Osteoblast (primary cell): ENCODE data around the gene LRFN3. TPM values are rescaled to one million over a fixed set of nuclear protein-coding genes. Genes with fewer than 3 reads are reported as not detected.

Experiments
- DNase-seq: peaks from one replicate; pipeline ENCODE4 v3.0.0; 2011; ENCODE audit warnings: low spot score, mixed read lengths; ENCODE audit not compliant: insufficient read length; ENCODE audit errors: missing footprints
- H2AFZ ChIP-seq: 2 replicates; pipeline ENCODE4 v1.6.0; 2011; ENCODE audit warnings: mild to moderate bottlenecking, low read length
- H3K27ac ChIP-seq: 2 replicates; pipeline ENCODE4 v1.5.1; 2011; ENCODE audit warnings: mild to moderate bottlenecking, low read depth, low read length, moderate library complexity
- H3K27me3 ChIP-seq: 2 replicates; pipeline ENCODE4 v1.6.0; 2012; ENCODE audit warnings: mild to moderate bottlenecking, control low read depth, inconsistent platforms, low read length, moderate library complexity; ENCODE audit not compliant: insufficient read depth
- H3K36me3 ChIP-seq: 2 replicates; pipeline ENCODE4 v1.5.1; 2011; ENCODE audit warnings: mild to moderate bottlenecking, low read length, control low read depth, moderate library complexity; ENCODE audit not compliant: insufficient read depth
- H3K4me1 ChIP-seq: 2 replicates; pipeline ENCODE4 v1.5.1; 2011; ENCODE audit warnings: mild to moderate bottlenecking, low read length, control low read depth, moderate library complexity; ENCODE audit not compliant: insufficient read depth
- H3K4me2 ChIP-seq: 2 replicates; pipeline ENCODE4 v1.6.0; 2011; ENCODE audit warnings: mild to moderate bottlenecking, low read length; ENCODE audit not compliant: insufficient read depth
- H3K4me3 ChIP-seq: fragments of 200-600 bp; sonication (generic); 3 replicates; pipeline ENCODE4 v1.5.1; 2012; ENCODE audit warnings: mild to moderate bottlenecking, low read length, inconsistent platforms; ENCODE audit not compliant: insufficient read depth
- H3K79me2 ChIP-seq: 2 replicates; pipeline ENCODE4 v1.6.0; 2012; ENCODE audit warnings: mild to moderate bottlenecking, low read length, control low read depth, inconsistent platforms; ENCODE audit not compliant: insufficient read depth
- H3K9me3 ChIP-seq: 2 replicates; pipeline ENCODE4 v1.5.1; 2011; ENCODE audit warnings: low read depth, low read length, control low read depth
- H4K20me1 ChIP-seq: 2 replicates; pipeline ENCODE4 v1.6.0; 2012; ENCODE audit warnings: mild to moderate bottlenecking, low read length, control low read depth; ENCODE audit not compliant: insufficient read depth
- CTCF ChIP-seq: IDR thresholded peaks from 2 replicates; pipeline ENCODE4 v1.5.1; 2011; ENCODE audit warnings: mild to moderate bottlenecking, low read depth, low read length, moderate library complexity; ENCODE audit errors: extremely low read depth
- total RNA-seq: library from RNA; depleted of rRNA; stranded (reverse); fragments of >200 nt; gene quantifications from 2 replicates; pipeline ENCODE4 v1.2.3, GENCODE V29; 2012

LRFN3 gene
- total RNA-seq, 1 donor = 6.9 TPM

GRCh38 chr19:35939307-35940077 lies 3.3 kb downstream of the LRFN3 start:
- H3K27ac ChIP-seq = no peak overlapping the region
- H3K79me2 ChIP-seq = no peaks in the 10 kb centered on the region
- DNase-seq = peak; percentile 69
- H3K4me2 ChIP-seq = no peak overlapping the region
- no peaks in the 10 kb centered on the region for H3K36me3 ChIP-seq
- H4K20me1 ChIP-seq = peaks cover 21% of the 10 kb centered on the region
- H3K4me3 ChIP-seq = no peak overlapping the region
- no peaks in the 10 kb centered on the region for H3K9me3 ChIP-seq
- H3K4me1 ChIP-seq = peaks cover 22% of the 10 kb centered on the region
- no peaks in the 10 kb centered on the region for H3K27me3 ChIP-seq
- TF ChIP-seq CTCF = no peak
- H2AFZ ChIP-seq = no peak overlapping the region

GRCh38 chr19:35940078-35940775 lies 4.1 kb downstream of the LRFN3 start:
- TF ChIP-seq CTCF = no peak
- Histone ChIP-seq H3K36me3 (no peaks in the 10 kb centered on the region), H3K4me2 (no peak overlapping the region), H3K79me2 (no peaks in the 10 kb centered on the region), H4K20me1 (peaks cover 21% of the 10 kb centered on the region), H3K27ac (no peak overlapping the region), H3K9me3 (no peaks in the 10 kb centered on the region), H2AFZ (no peak overlapping the region), H3K4me1 (peaks cover 22% of the 10 kb centered on the region), H3K27me3 (no peaks in the 10 kb centered on the region), H3K4me3 (no peak overlapping the region)
- peak; percentile 41 for DNase-seq

- no peak overlapping the region for H2AFZ ChIP-seq
- H3K27ac ChIP-seq = no peak overlapping the region
- peak; percentile 71 for DNase-seq
- H3K4me3 ChIP-seq = no peak overlapping the region
- H3K4me2 ChIP-seq = no peak overlapping the region
- no peaks in the 10 kb centered on the region for H3K79me2 ChIP-seq
- no peaks in the 10 kb centered on the region for H3K9me3 ChIP-seq
- peaks cover 25% of the 10 kb centered on the region for H4K20me1 ChIP-seq
- TF ChIP-seq CTCF = no peak
- peaks cover 17% of the 10 kb centered on the region for H3K4me1 ChIP-seq
- no peaks in the 10 kb centered on the region for H3K36me3 ChIP-seq
- H3K27me3 ChIP-seq = no peaks in the 10 kb centered on the region
These were observed 4.7 kb downstream of the LRFN3 start for GRCh38 chr19:35940839-35941238.

- no peak for TF ChIP-seq CTCF
- Histone ChIP-seq H3K36me3 (no peaks in the 10 kb centered on the region), H3K9me3 (no peaks in the 10 kb centered on the region), H3K4me1 (peaks cover 8% of the 10 kb centered on the region), H3K79me2 (no peaks in the 10 kb centered on the region), H2AFZ (no peak overlapping the region), H3K4me3 (no peak overlapping the region), H4K20me1 (peaks cover 23% of the 10 kb centered on the region), H3K4me2 (no peak overlapping the region), H3K27ac (no peak overlapping the region), H3K27me3 (no peaks in the 10 kb centered on the region)
- peak; percentile 68 for DNase-seq
These were observed 6.1 kb downstream of the LRFN3 start for GRCh38 chr19:35942235-35942634.
